ENCODE results near the gene FAF2.

FAF2 gene

GRCh38 chr5:176528301-176528700 lies 80.1 kb downstream of the FAF2 start:
- no peaks in the 10 kb centered on the region for H3K27me3 ChIP-seq (ENCODE audit: insufficient read depth, poor library complexity, severe bottlenecking)
- no peaks in the 10 kb centered on the region for H3K9me3 ChIP-seq (ENCODE audit: severe bottlenecking)
- DNase-seq (ENCODE audit: low spot score) (no peak), ATAC-seq (ENCODE audit: low read depth) (no peak)
- H3K36me3 ChIP-seq (ENCODE audit: low read depth), result peaks cover 40% of the 10 kb centered on the region
- H3K27ac ChIP-seq (ENCODE audit: poor library complexity, severe bottlenecking), result no peak overlapping the region
- peaks cover 2% of the 10 kb centered on the region for H3K4me1 ChIP-seq (ENCODE audit: insufficient read depth, poor library complexity, severe bottlenecking)
- TF ChIP-seq, protein P1, sequence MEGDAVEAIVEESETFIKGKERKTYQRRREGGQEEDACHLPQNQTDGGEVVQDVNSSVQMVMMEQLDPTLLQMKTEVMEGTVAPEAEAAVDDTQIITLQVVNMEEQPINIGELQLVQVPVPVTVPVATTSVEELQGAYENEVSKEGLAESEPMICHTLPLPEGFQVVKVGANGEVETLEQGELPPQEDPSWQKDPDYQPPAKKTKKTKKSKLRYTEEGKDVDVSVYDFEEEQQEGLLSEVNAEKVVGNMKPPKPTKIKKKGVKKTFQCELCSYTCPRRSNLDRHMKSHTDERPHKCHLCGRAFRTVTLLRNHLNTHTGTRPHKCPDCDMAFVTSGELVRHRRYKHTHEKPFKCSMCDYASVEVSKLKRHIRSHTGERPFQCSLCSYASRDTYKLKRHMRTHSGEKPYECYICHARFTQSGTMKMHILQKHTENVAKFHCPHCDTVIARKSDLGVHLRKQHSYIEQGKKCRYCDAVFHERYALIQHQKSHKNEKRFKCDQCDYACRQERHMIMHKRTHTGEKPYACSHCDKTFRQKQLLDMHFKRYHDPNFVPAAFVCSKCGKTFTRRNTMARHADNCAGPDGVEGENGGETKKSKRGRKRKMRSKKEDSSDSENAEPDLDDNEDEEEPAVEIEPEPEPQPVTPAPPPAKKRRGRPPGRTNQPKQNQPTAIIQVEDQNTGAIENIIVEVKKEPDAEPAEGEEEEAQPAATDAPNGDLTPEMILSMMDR (IDR thresholded peaks at IDR 0.05; ENCODE audit: poor library complexity, severe bottlenecking), result no peak
- H3K4me3 ChIP-seq (ENCODE audit: severe bottlenecking), result no peak overlapping the region

DNA sequence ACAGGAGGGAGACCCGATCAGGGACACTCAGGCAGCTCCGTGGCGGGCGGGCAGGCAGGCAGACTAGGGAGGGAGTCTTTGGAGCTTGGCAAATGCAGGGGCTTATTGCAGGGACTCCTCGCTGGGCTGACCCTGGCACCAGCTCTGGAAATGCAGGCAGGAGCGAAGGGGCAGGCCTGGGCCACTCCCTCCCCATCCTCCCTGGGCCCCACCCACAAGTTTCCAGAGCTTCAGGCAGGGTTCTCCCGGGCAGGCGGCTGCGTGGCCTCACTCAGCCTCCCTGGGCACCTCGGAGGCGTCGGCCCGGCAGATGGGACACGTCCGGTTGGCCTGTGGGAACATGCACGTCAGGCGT lies 80.6 kb downstream of the FAF2 start:
- Histone ChIP-seq H3K27ac (ENCODE audit: poor library complexity, severe bottlenecking) (no peak overlapping the region), H3K9me3 (ENCODE audit: severe bottlenecking) (no peaks in the 10 kb centered on the region), H3K4me1 (ENCODE audit: insufficient read depth, poor library complexity, severe bottlenecking) (peaks cover 4% of the 10 kb centered on the region), H3K36me3 (ENCODE audit: low read depth) (peaks cover 40% of the 10 kb centered on the region), H3K27me3 (ENCODE audit: insufficient read depth, poor library complexity, severe bottlenecking) (no peaks in the 10 kb centered on the region), H3K4me3 (ENCODE audit: severe bottlenecking) (no peak overlapping the region)
- TF ChIP-seq, protein P1 (IDR thresholded peaks at IDR 0.05; ENCODE audit: poor library complexity, severe bottlenecking), result no peak
- DNase-seq (ENCODE audit: low spot score), result no peak
- ATAC-seq (ENCODE audit: low read depth), result peak; percentile 46

GRCh38 chr5:176529116-176529740 lies 81.0 kb downstream of the FAF2 start:
- H3K9me3 ChIP-seq (ENCODE audit: severe bottlenecking), result no peaks in the 10 kb centered on the region
- H3K4me1 ChIP-seq (ENCODE audit: insufficient read depth, poor library complexity, severe bottlenecking), result peaks cover 9% of the 10 kb centered on the region
- ATAC-seq (ENCODE audit: low read depth) (no peak), DNase-seq (ENCODE audit: low spot score) (no peak)
- no peak overlapping the region for H3K4me3 ChIP-seq (ENCODE audit: severe bottlenecking)
- no peak overlapping the region for H3K27ac ChIP-seq (ENCODE audit: poor library complexity, severe bottlenecking)
- peaks cover 40% of the 10 kb centered on the region for H3K36me3 ChIP-seq (ENCODE audit: low read depth)
- H3K27me3 ChIP-seq (ENCODE audit: insufficient read depth, poor library complexity, severe bottlenecking), result no peaks in the 10 kb centered on the region
- TF ChIP-seq, protein P1 (IDR thresholded peaks at IDR 0.05; ENCODE audit: poor library complexity, severe bottlenecking), result no peak

GRCh38 chr5:176529741-176530141 lies 81.6 kb downstream of the FAF2 start:
- no peaks in the 10 kb centered on the region for H3K27me3 ChIP-seq (ENCODE audit: insufficient read depth, poor library complexity, severe bottlenecking)
- no peak overlapping the region for H3K4me3 ChIP-seq (ENCODE audit: severe bottlenecking)
- H3K27ac ChIP-seq (ENCODE audit: poor library complexity, severe bottlenecking), result no peak overlapping the region
- TF ChIP-seq, protein P1 (IDR thresholded peaks at IDR 0.05; ENCODE audit: poor library complexity, severe bottlenecking), result no peak
- DNase-seq (ENCODE audit: low spot score) (no peak), ATAC-seq (ENCODE audit: low read depth) (no peak)
- H3K4me1 ChIP-seq (ENCODE audit: insufficient read depth, poor library complexity, severe bottlenecking), result peaks cover 14% of the 10 kb centered on the region
- peaks cover 44% of the 10 kb centered on the region for H3K36me3 ChIP-seq (ENCODE audit: low read depth)
- H3K9me3 ChIP-seq (ENCODE audit: severe bottlenecking), result no peaks in the 10 kb centered on the region

DNA sequence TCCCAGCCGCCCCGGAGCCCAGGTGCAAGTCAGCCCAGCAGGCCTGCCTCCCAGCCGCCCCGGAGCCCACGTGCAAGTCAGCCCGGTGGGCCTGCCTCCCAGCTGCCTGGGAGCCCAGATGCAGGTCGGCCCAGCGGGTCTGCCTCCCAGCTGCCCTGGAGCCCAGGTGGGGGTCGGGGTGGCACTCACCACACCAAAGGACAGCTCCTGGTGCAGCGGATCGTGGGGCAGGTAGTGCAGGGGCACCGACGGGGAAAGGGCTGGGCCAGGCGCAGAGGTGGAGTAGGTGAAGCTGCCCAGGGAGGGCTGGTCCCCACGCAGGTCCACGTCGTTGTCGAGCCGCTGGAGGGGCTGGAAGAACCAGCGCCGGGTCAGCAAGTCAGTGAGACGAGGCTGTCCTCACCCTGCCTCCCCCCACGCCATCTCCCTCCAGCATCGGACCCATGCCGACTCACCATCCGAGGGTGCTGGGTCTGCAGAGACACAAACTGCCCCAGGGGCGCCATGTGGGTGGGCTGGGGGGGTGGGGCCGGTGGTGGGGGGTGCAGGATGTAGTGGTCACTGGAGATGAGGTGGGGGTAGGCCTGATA lies 82.3 kb downstream of the FAF2 start:
- peaks cover 50% of the 10 kb centered on the region for H3K36me3 ChIP-seq (ENCODE audit: low read depth)
- H3K9me3 ChIP-seq (ENCODE audit: severe bottlenecking), result no peaks in the 10 kb centered on the region
- no peak for ATAC-seq (ENCODE audit: low read depth)
- H3K4me3 ChIP-seq (ENCODE audit: severe bottlenecking), result no peak overlapping the region
- DNase-seq (ENCODE audit: low spot score), result no peak
- TF ChIP-seq, protein P1 (IDR thresholded peaks at IDR 0.05; ENCODE audit: poor library complexity, severe bottlenecking), result no peak
- H3K27ac ChIP-seq (ENCODE audit: poor library complexity, severe bottlenecking), result no peak overlapping the region
- no peaks in the 10 kb centered on the region for H3K27me3 ChIP-seq (ENCODE audit: insufficient read depth, poor library complexity, severe bottlenecking)
- H3K4me1 ChIP-seq (ENCODE audit: insufficient read depth, poor library complexity, severe bottlenecking), result peaks cover 21% of the 10 kb centered on the region

All from RWPE2 (cell line).